A549 (cell line): ENCODE data around the gene SLC5A8.

Source experiments
- CHD4 ChIP-seq: fragments of 200-600 bp; sonication (generic); IDR thresholded peaks from 2 replicates; pipeline ENCODE4 v1.6.1; 2016; ENCODE audit warnings: antibody characterized with exemption, mild to moderate bottlenecking, borderline replicate concordance
- CTCF ChIP-seq: fragments of >200 bp; sonication (Bioruptor Twin); formaldehyde crosslinking; IDR thresholded peaks from 3 replicates; pipeline ENCODE4 v1.5.1; 2016
- EP300 ChIP-seq, 2 experiments: fragments of >200 bp; sonication (Bioruptor Twin); formaldehyde crosslinking; IDR thresholded peaks; 2 replicates in 1 of 2; 3 replicates in 1 of 2; pipeline ENCODE4 v1.6.1; 2016 to 2017
- ESRRA ChIP-seq: fragments of 150-350 bp; IDR thresholded peaks from 2 replicates; pipeline ENCODE4 v1.6.1; 2014; ENCODE audit warnings: mild to moderate bottlenecking, low read length, borderline replicate concordance
- HOXA7 ChIP-seq: fragments of 250-450 bp; sonication (Bioruptor Pico); IDR thresholded peaks from 2 replicates; pipeline ENCODE4 v1.5.0; 2020; ENCODE audit warnings: mild to moderate bottlenecking, moderate library complexity
- JUN ChIP-seq, 2 experiments: fragments of >200 bp; sonication (Bioruptor Twin); formaldehyde crosslinking; IDR thresholded peaks; 2 replicates in 1 of 2; 3 replicates in 1 of 2; pipeline ENCODE4 v1.6.1; 2016 to 2017
- POLR2A ChIP-seq: IDR thresholded peaks from 2 replicates; pipeline ENCODE4 v1.6.1; 2012; ENCODE audit warnings: mild to moderate bottlenecking, low read length
- POLR2AphosphoS2 ChIP-seq: conservative IDR thresholded peaks from 2 replicates; pipeline ENCODE4 v1.6.1; 2012; ENCODE audit warnings: low read length, improper control_type of control experiment, inconsistent platforms
- RAD21 ChIP-seq, 2 experiments: fragments of >200 bp in 1 of 2; sonication (Bioruptor Twin) in 1 of 2; formaldehyde crosslinking in 1 of 2; IDR thresholded peaks in 1 of 2; conservative IDR thresholded peaks in 1 of 2; 2 replicates in 1 of 2; 3 replicates in 1 of 2; pipeline ENCODE4 v1.6.1; 2012 to 2018; ENCODE audit warnings: inconsistent platforms in 1 of 2
- REST ChIP-seq: fragments of 200-600 bp; sonication (generic); IDR thresholded peaks from 2 replicates; pipeline ENCODE4 v1.6.1; 2016; ENCODE audit warnings: antibody characterized with exemption, mild to moderate bottlenecking, moderate library complexity
- SMC3 ChIP-seq: fragments of >200 bp; sonication (Bioruptor Twin); formaldehyde crosslinking; IDR thresholded peaks from 3 replicates; pipeline ENCODE4 v1.6.1; 2018; ENCODE audit warnings: inconsistent platforms
- USF2 ChIP-seq: fragments of 450-650 bp; IDR thresholded peaks from 2 replicates; pipeline ENCODE4 v1.6.1; 2014; ENCODE audit warnings: antibody characterized with exemption
- ZFP36 ChIP-seq: fragments of 450-650 bp; IDR thresholded peaks from 2 replicates; pipeline ENCODE4 v1.6.1; 2014; ENCODE audit warnings: borderline replicate concordance; ENCODE audit not compliant: partially characterized antibody

GRCh38 chr12:101107032-101107763, 102.8 kb downstream of the SLC5A8 start:
- TF ChIP-seq EP300 (IDR thresholded peaks at IDR 0.05), result no peak
- no peak for TF ChIP-seq CTCF
- TF ChIP-seq JUN (IDR thresholded peaks at IDR 0.05), result no peak
- TF ChIP-seq ZFP36, result no peak
- TF ChIP-seq ESRRA, result no peak
- TF ChIP-seq CHD4, result no peak
- no peak for TF ChIP-seq HOXA7 (CRISPR knock-in tag)
- no peak for TF ChIP-seq REST
- no peak for TF ChIP-seq POLR2A
- no peak for TF ChIP-seq RAD21 (conservative IDR thresholded peaks at IDR 0.05 in 1 of 2, IDR thresholded peaks at IDR 0.05 in 1 of 2)
- TF ChIP-seq SMC3, result no peak
- no peak for TF ChIP-seq USF2
- TF ChIP-seq POLR2AphosphoS2, result no peak
